Loucy (cell line): ENCODE data around the gene SCPEP1.

Experiments
- CTCF ChIP-seq: fragments of 200-600 bp; sonication (generic); conservative IDR thresholded peaks from 2 replicates; pipeline ENCODE4 v1.5.1; 2014; ENCODE audit warnings: mild to moderate bottlenecking, antibody characterized with exemption, low read length
- EZH2phosphoT487 ChIP-seq: fragments of 200-600 bp; IDR thresholded peaks from 2 replicates; pipeline ENCODE4 v1.6.1; 2018; ENCODE audit warnings: antibody characterized with exemption, mild to moderate bottlenecking, moderate library complexity, borderline replicate concordance

DNA sequence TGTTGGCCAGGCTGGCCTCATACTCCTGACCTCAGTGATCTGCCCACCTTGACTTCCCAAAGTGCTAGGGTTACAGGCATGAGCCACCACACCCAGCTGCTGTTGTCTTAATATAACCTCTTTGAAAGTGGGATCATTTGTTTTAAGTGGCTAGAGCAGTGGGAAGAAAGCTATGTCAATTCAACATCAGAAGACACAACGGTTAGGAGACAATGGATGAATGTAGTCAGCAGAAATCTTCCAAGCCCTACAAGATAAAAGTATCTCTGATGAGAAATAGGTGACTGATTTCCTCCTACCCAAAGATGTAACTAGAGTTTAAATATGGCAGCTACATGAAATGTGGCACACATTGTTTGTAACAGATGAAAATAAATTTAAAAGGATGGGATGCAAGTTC is 44.1 kb upstream of the SCPEP1 start:
- TF ChIP-seq CTCF: no peak
- no peak for TF ChIP-seq EZH2phosphoT487
